ENCODE results near the gene LRRC58. TPM values are rescaled to one million over a fixed set of nuclear protein-coding genes. Genes with fewer than 3 reads are reported as not detected.
"Not testable (repeated sequence)": the region's sequence is repeated elsewhere in the genome, so short reads cannot be mapped to it uniquely, and the experiment has no call there.

The LRRC58 gene
- total RNA-seq (2014; rRNA removed; shearing (Covaris generic)), result 43.2 and 47.6 TPM in 2 replicates
- polyA plus RNA-seq (2014; cell fraction: nucleus; rRNA removed), result 19.9 and 26.9 TPM in 2 replicates

GRCh38 chr3:120348991-120349854 lies at the start of gene LRRC58:
TSS of gene LRRC58 (minus strand) at chr3:120349354. CDS start at chr3:120349243, 111 bp downstream.
- peak; percentile 84 for DNase-seq (ENCODE audit: extremely low read depth, low read depth)

- no peak for DNase-seq (ENCODE audit: extremely low read depth, low read depth)
Measured at GRCh38 chr3:120396469-120396868, 47.3 kb upstream of the LRRC58 start.

GRCh38 chr3:120394347-120394746 lies 45.2 kb upstream of the LRRC58 start:
- no peak for DNase-seq (ENCODE audit: extremely low read depth, low read depth)

- DNase-seq (ENCODE audit: extremely low read depth, low read depth), result no peak
Measured at GRCh38 chr3:120393761-120394160, 44.6 kb upstream of the LRRC58 start.

GRCh38 chr3:120393243-120393642 lies 44.1 kb upstream of the LRRC58 start:
- no peak for DNase-seq (ENCODE audit: extremely low read depth, low read depth)

GRCh38 chr3:120382941-120383447 lies 33.8 kb upstream of the LRRC58 start:
- DNase-seq (ENCODE audit: extremely low read depth, low read depth), result no peak

- DNase-seq (ENCODE audit: extremely low read depth, low read depth), result no peak
Measured at GRCh38 chr3:120381503-120381902, 32.3 kb upstream of the LRRC58 start.

- DNase-seq (ENCODE audit: extremely low read depth, low read depth), result not testable (repeated sequence)
Measured at GRCh38 chr3:120377948-120378347, 28.8 kb upstream of the LRRC58 start.

GRCh38 chr3:120370463-120370862 lies 21.3 kb upstream of the LRRC58 start:
- DNase-seq (ENCODE audit: extremely low read depth, low read depth), result no peak

GRCh38 chr3:120369037-120369467 lies 19.9 kb upstream of the LRRC58 start:
- DNase-seq (ENCODE audit: extremely low read depth, low read depth), result no peak

- no peak for DNase-seq (ENCODE audit: extremely low read depth, low read depth)
Measured at GRCh38 chr3:120368172-120368571, 19.0 kb upstream of the LRRC58 start.

GRCh38 chr3:120364821-120365220 lies 15.7 kb upstream of the LRRC58 start:
- no peak for DNase-seq (ENCODE audit: extremely low read depth, low read depth)

- DNase-seq (ENCODE audit: extremely low read depth, low read depth), result no peak
Measured at GRCh38 chr3:120364101-120364500, 14.9 kb upstream of the LRRC58 start.

- no peak for DNase-seq (ENCODE audit: extremely low read depth, low read depth)
Measured at GRCh38 chr3:120357807-120358206, 8.7 kb upstream of the LRRC58 start.

GRCh38 chr3:120355486-120355885 lies 6.3 kb upstream of the LRRC58 start:
- no peak for DNase-seq (ENCODE audit: extremely low read depth, low read depth)

GRCh38 chr3:120353463-120353862 lies 4.3 kb upstream of the LRRC58 start:
- no peak for DNase-seq (ENCODE audit: extremely low read depth, low read depth)

- DNase-seq (ENCODE audit: extremely low read depth, low read depth), result no peak
Measured at GRCh38 chr3:120352017-120352416, 2.9 kb upstream of the LRRC58 start.

GRCh38 chr3:120350401-120350941 lies 1.3 kb upstream of the LRRC58 start:
- peak; percentile 25 for DNase-seq (ENCODE audit: extremely low read depth, low read depth)

- DNase-seq (ENCODE audit: extremely low read depth, low read depth), result no peak
Measured at GRCh38 chr3:120349855-120350125, 636 bp upstream of the LRRC58 start.

- no peak for DNase-seq (ENCODE audit: extremely low read depth, low read depth)
Measured at GRCh38 chr3:120348065-120348990, 826 bp downstream of the LRRC58 start.

GRCh38 chr3:120344349-120344748 lies 4.8 kb downstream of the LRRC58 start:
- no peak for DNase-seq (ENCODE audit: extremely low read depth, low read depth)

All from NCI-H460 (cell line).